GM12891 (cell line): ENCODE measurements around the gene NUP210L.
A peak's percentile ranks its signal among the peaks of the same experiment; 100 is the strongest.

Experiments used
- DNase-seq: peaks from one replicate; pipeline ENCODE4 v3.0.0; 2011; ENCODE audit warnings: low spot score; ENCODE audit not compliant: insufficient read length
- FAIRE-seq: peaks from 2 replicates; lab custom pipeline; 2011; peaks lifted over from hg19 to GRCh38; lab: Jason Lieb, UNC
- PAX5 ChIP-seq: IDR thresholded peaks from 2 replicates; pipeline ENCODE4 v1.6.1; 2011; ENCODE audit warnings: low read length, moderate library complexity, mild to moderate bottlenecking; ENCODE audit not compliant: insufficient read depth, severe bottlenecking
- POLR2A ChIP-seq: IDR thresholded peaks from 2 replicates; pipeline ENCODE4 v1.6.1; 2011; ENCODE audit warnings: low read depth, low read length, control low read depth
- POLR2AphosphoS5 ChIP-seq: IDR thresholded peaks from 2 replicates; pipeline ENCODE4 v1.6.1; 2011; ENCODE audit warnings: low read depth, low read length, control low read depth
- POU2F2 ChIP-seq: IDR thresholded peaks from 2 replicates; pipeline ENCODE4 v1.6.1; 2011; ENCODE audit warnings: low read depth, mild to moderate bottlenecking, control low read depth, low read length, moderate library complexity
- SPI1 ChIP-seq: IDR thresholded peaks from 2 replicates; pipeline ENCODE4 v1.6.1; 2011; ENCODE audit warnings: low read depth, low read length, control low read depth
- TAF1 ChIP-seq: IDR thresholded peaks from 2 replicates; pipeline ENCODE4 v1.6.1; 2011; ENCODE audit warnings: low read depth, low read length, control low read depth

NUP210L gene

DNA sequence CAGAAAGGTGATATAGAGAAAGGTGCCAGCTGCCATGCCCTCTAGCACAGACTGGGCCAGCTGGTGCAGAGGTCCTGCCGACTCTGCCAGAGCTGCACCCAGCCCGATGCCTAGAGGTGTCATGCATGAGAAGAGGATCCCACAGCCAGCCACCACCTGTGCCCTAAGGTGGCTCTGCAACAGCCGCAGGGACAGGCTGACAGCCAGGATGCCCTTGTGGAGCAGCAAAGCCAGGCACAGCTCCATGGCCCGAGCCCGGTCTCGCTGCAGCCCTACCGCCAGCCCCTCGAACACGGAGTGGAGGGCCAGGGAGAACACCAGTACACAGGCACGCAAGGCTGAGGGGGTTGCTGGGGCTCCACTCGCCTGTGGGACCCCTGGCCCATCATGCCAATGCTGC lies 194.7 kb downstream of the NUP210L start:
- no peak for DNase-seq
- TF ChIP-seq POU2F2 (no peak), TAF1 (no peak), PAX5 (no peak), SPI1 (no peak), POLR2AphosphoS5 (no peak), POLR2A (no peak)
- no peak for FAIRE-seq

DNA sequence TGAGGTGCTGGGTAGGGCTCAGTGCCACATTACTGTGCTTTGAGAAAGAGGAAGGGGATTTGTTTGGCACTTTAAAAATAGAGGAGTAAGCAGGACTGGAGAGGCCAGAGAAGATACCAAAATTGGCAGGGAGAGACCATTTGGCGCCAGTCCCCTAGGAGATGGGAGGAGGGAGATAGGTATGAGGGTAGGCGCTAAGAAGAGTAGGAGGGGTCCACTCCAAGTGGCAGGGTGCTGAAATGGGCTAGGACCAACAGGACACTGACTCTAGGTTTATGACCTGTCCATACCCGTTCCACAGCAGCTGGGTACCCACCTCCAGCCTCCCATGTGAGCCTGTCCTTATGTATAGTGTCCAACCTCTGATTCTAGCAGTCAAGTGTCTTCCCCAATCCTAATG lies 195.4 kb downstream of the NUP210L start:
- DNase-seq (no peak), FAIRE-seq (no peak)
- TF ChIP-seq PAX5, result no peak
- no peak for TF ChIP-seq POLR2A
- TF ChIP-seq POU2F2, result no peak
- TF ChIP-seq TAF1, result no peak
- no peak for TF ChIP-seq POLR2AphosphoS5
- TF ChIP-seq SPI1, result no peak

DNA sequence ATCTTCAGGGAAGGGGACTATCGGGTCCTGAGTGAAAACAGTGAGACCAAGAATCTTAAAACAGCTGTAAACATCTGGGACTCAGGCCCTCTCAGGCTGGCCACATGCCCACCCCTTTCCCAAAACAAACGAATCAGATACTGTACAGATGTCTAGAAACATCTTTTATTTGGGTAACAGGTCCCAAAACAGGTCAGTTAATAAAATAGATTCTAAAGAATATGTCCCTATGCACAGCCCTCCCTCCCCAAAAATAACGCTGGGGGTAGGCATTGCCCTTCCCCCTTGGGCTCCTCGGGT lies 196.0 kb downstream of the NUP210L start:
- TF ChIP-seq SPI1, result no peak
- no peak for TF ChIP-seq PAX5
- DNase-seq (no peak), FAIRE-seq (no peak)

DNA sequence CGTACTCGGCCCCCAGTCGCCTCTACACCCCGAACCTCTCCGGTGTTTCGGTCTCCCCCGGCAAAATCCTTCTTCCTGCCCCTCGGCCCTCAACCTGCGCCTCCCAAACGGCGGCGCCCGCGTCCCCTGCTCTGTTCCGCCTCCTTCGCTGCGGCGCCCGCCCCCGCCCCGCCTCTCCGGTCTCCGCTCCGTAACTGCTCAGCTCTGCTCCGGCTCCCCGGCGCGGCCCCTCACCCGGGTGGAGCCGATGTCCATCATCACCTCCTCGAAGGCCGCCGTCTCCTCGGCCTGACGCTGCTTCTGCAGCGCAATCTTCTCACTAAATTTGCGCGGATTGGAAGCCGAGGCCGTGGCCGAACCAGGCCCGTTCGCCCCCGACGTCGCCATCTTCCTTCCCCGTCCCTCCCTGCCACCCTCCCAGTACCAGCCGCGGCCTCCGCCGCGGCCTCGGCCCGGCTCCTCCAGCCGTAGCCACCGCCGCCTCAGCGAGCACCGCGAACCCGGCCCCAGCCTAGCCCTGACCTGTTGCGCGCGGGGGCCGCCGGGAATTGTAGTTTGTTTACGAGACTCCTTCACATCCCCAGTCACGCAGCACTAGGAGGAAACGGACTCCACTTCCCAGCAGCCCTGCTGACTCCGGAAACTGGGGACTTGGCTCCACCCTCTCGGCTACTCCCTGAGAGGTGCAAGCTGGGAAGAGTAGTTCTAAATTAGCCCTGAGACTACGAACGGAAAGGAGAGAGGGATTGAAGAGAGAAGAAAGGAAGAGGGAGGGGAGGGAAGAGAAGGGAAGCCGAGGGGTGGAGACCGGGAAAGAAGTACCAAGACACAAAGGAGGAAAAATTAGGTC lies 196.5 kb downstream of the NUP210L start, which contains the start of gene CRTC2:
Gene CRTC2, minus strand, starts transcription at position 502 of the 850 bp plus-strand sequence. Its CDS starts 115 bp downstream, at position 387.
- FAIRE-seq, result no peak
- TF ChIP-seq PAX5, result peak; percentile 19
- TF ChIP-seq TAF1, result 0 out of 2 replicates have a peak, but pooled peaks have one; percentile 7
- peak; percentile 27; the same call in 1 of the 2 replicates for TF ChIP-seq SPI1
- no peak; the same call in 1 of the 2 replicates for TF ChIP-seq POLR2AphosphoS5
- no peak for TF ChIP-seq POLR2A
- TF ChIP-seq POU2F2, result peak; percentile 74; the same call in 1 of the 2 replicates
- DNase-seq, result peak; percentile 97

DNA sequence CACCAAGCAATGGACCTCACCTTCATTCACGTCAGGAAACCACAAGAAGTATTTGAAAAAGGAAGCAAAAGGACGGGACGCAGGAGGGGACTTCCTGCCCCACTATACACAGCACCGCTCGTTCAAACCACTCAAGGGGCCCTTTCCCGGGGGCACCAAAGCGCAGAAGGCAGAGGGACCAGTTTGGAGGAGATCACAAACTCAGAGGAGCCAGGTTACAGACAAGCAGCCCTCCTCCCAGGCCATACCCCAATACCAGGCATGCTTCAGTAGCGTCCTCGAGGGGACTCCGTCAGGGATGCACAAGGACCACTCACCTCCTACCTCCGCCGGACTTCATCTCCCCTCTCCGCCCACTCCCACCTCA lies 197.1 kb downstream of the NUP210L start:
- FAIRE-seq (peak; percentile 95), DNase-seq (no peak)
- TF ChIP-seq SPI1, result peak; percentile 44; the same call in 1 of the 2 replicates
- TF ChIP-seq PAX5, result no peak
- peak; percentile 52; the same call in 1 of the 2 replicates for TF ChIP-seq POU2F2
- TF ChIP-seq TAF1, result peak; percentile 48; the same call in 1 of the 2 replicates
- peak; percentile 85 for TF ChIP-seq POLR2A
- TF ChIP-seq POLR2AphosphoS5, result peak; percentile 68; the same call in 1 of the 2 replicates

DNA sequence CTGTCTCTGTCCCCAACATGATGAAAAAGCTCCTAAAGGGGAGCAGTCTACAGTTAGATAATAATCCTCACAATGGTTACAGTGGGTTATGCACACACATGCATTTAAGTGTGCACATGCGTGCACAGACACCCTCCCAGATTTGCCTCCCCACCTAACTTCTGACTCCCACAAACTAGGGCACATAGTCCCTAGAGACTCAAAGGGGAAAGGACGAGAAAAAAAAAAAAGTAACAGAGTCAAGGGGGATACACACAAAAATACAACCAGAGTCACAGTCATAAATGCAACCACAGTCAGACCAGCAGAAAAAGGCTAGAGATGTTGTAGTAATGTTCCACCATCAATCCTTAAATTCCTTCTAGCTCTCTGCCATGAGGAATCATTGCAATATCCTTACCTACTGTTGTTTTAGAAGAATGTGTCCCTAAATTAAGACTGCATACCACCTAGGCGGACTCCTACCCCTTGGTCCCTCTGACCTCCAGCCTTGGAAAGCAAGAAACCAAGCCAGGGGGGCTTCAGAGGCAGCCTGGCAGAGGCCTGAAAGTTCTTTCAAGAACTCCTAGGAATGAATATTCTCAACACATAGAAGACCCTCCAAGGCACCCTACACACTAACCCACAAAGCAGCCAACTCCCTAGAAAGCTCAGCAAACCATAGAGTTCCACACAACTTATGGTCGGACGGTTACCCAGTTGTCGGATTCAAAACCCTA lies 197.7 kb downstream of the NUP210L start:
- no peak for TF ChIP-seq POLR2AphosphoS5
- TF ChIP-seq PAX5, result no peak
- no peak for TF ChIP-seq POLR2A
- no peak for TF ChIP-seq POU2F2
- no peak for TF ChIP-seq SPI1
- no peak for TF ChIP-seq TAF1
- DNase-seq (no peak), FAIRE-seq (peak; percentile 78)

DNA sequence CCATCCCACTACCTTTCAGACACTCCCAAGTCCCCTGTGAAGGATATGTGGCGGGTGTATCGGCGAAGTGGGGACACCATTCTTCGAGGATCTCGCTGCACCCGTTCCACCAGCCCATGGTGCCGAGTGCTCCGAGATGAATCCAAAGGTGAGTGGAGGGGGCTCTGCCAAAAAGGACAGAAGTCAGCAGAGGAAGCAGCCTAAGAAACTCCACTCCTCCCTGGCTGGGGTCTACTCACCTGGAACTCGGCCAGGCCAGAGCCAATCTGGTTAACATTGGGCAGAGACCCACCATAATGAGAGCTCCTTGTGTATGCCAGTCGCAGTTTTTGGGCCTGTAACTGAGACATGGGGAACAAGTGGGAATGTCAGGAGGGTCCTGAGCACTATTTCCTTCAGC lies 200.0 kb downstream of the NUP210L start:
- DNase-seq (no peak), FAIRE-seq (no peak)
- TF ChIP-seq SPI1, result no peak
- no peak for TF ChIP-seq POLR2A
- TF ChIP-seq TAF1, result no peak
- TF ChIP-seq POLR2AphosphoS5, result no peak
- no peak for TF ChIP-seq PAX5
- no peak for TF ChIP-seq POU2F2

DNA sequence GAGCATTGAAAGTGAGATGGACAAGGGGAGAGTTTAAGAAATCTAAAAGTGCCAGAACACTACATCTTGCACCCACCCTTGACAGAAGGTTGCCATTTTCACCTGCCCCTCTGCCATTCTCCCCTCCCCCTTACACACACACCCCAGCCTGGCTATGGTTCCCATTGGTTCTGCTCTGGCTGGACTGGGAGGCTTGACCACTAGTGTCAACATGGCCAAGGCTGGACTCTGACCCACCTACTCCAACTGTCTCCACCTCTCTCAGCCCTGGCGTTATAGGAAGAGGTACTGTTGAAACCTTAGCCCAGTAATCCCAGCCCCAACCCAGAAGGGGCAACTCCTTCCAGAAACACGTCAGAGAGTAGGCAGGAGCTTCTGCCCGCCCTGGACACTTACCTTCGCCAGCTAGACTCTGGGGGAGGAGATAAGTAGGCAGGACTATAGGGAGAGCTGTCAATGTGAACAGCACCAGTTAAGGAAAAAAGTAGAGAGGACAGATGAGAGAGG lies 201.0 kb downstream of the NUP210L start:
- TF ChIP-seq POLR2A (no peak), PAX5 (no peak), TAF1 (no peak), POU2F2 (no peak), POLR2AphosphoS5 (no peak), SPI1 (no peak)
- FAIRE-seq (no peak), DNase-seq (no peak)

DNA sequence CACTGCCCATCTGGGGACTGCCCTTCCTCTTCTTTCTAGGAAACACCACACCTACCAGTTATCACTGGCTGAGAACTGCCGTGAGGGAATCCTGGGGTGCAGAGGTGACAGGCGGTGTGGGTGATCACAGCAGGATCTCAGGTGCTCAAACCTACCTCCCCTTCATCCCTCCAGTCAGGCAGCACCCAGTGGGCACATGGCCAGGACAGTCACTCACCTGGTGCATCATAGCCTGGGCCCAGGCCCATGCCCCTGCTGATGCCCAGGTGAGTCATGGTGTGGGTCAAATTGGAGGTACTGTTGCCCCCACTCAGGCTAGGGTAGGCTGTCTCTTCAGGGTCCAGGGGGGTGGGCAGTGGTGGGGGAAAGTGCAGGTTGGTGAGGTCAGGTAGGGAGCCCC lies 203.1 kb downstream of the NUP210L start:
- no peak for DNase-seq
- no peak for FAIRE-seq
- TF ChIP-seq SPI1 (no peak), TAF1 (no peak), POLR2A (no peak), POLR2AphosphoS5 (no peak), PAX5 (no peak), POU2F2 (no peak)
